Panc1 (cell line): ENCODE measurements around the gene CACNA1C. TPM values are rescaled to one million over a fixed set of nuclear protein-coding genes. Genes with fewer than 3 reads are reported as not detected.

Experiments used
- ATAC-seq: fragments of 200-7000 bp; cut with Tn5 transposase; 2 replicates; pipeline ENCODE4 v1.9.1; 2020; ENCODE audit warnings: mild to moderate bottlenecking, moderate library complexity
- BruUV-seq: library from RNA; stranded (reverse); fragments of 400-500 nt; replicated peaks from 2 replicates; lab custom pipeline; 2021; lab: Mats Ljungman, UMichigan
- CTCF ChIA-PET: fragments of 300-600 bp; sonication (Branson Sonifier 250); formaldehyde crosslinking; loops from one replicate; lab custom pipeline; 2022; ENCODE audit warnings: antibody characterized with exemption; lab: Charles Lee
- POLR2A ChIA-PET: fragments of 300-600 bp; sonication (Branson Sonifier 250); formaldehyde crosslinking; loops from one replicate; lab custom pipeline; 2022; ENCODE audit warnings: antibody characterized with exemption; lab: Charles Lee
- DNase-seq: peaks from one replicate; pipeline ENCODE4 v3.0.0-alpha.2; 2010; ENCODE audit warnings: low read depth, low spot score
- H3K27ac ChIP-seq: 2 replicates; pipeline ENCODE4 v1.5.1; 2011; ENCODE audit warnings: mild to moderate bottlenecking, low read length, inconsistent platforms
- H3K27me3 ChIP-seq: fragments of 200-500 bp; sonication (Bioruptor generic); 2 replicates; pipeline ENCODE4 v1.6.0; 2014; ENCODE audit warnings: low read length, inconsistent platforms; ENCODE audit not compliant: control insufficient read depth, insufficient read depth
- H3K36me3 ChIP-seq: fragments of 200-500 bp; sonication (Bioruptor generic); 2 replicates; pipeline ENCODE4 v1.5.1; 2014; ENCODE audit warnings: inconsistent platforms, mild to moderate bottlenecking, low read length, moderate library complexity; ENCODE audit not compliant: control insufficient read depth, insufficient read depth
- H3K4me1 ChIP-seq: 2 replicates; pipeline ENCODE4 v1.5.1; 2011; ENCODE audit warnings: inconsistent platforms, mild to moderate bottlenecking, low read length, moderate library complexity; ENCODE audit not compliant: control insufficient read depth, insufficient read depth
- H3K4me3 ChIP-seq, 2 experiments: 2 replicates each; pipeline ENCODE4 v1.5.1; 2011 to 2012; ENCODE audit warnings: low read depth in 2 of 2, low read length in 2 of 2, mild to moderate bottlenecking in 2 of 2, inconsistent platforms in 1 of 2, moderate library complexity in 1 of 2
- H3K9me3 ChIP-seq: fragments of 200-500 bp; sonication (Bioruptor generic); 2 replicates; pipeline ENCODE4 v1.5.1; 2014; ENCODE audit warnings: low read depth, mild to moderate bottlenecking, inconsistent platforms, low read length, moderate library complexity; ENCODE audit not compliant: control insufficient read depth, insufficient read depth
- CTCF ChIP-seq: fragments of 450-650 bp; IDR thresholded peaks from 2 replicates; pipeline ENCODE4 v1.5.1; 2017; ENCODE audit warnings: mild to moderate bottlenecking
- POLR2AphosphoS5 ChIP-seq: IDR thresholded peaks from 2 replicates; pipeline ENCODE4 v1.6.1; 2012; ENCODE audit warnings: mild to moderate bottlenecking, low read depth, low read length, moderate library complexity
- REST ChIP-seq, 2 experiments: IDR thresholded peaks; 2 replicates each; pipeline ENCODE4 v1.6.1; 2011 to 2012; ENCODE audit warnings: low read depth in 2 of 2, control low read depth in 1 of 2, low read length in 1 of 2, mild to moderate bottlenecking in 1 of 2, moderate library complexity in 1 of 2; ENCODE audit not compliant: insufficient read depth in 1 of 2
- SIN3A ChIP-seq: IDR thresholded peaks from 2 replicates; pipeline ENCODE4 v1.6.1; 2012; ENCODE audit warnings: low read depth, mild to moderate bottlenecking, low read length, moderate library complexity, borderline replicate concordance; ENCODE audit not compliant: insufficient read depth
- TCF7L2 ChIP-seq: IDR thresholded peaks from 2 replicates; pipeline ENCODE4 v1.6.1; 2011; ENCODE audit warnings: mild to moderate bottlenecking, low read depth, low read length, inconsistent platforms
- in situ Hi-C: cut with HindIII; loops from 2 replicates; pipeline ENCODE4 v1.10.0; 2016; ENCODE audit warnings: low sequenced_read_pairs, low pct_unique_long_range_greater_than_20kb
- intact Hi-C: fragments of 100-400 bp; cut with micrococcal nuclease; formaldehyde crosslinking; loops from one replicate; pipeline ENCODE4 v1.10.0; 2022; ENCODE audit not compliant: unreplicated experiment
- total RNA-seq: library from RNA; stranded (reverse); gene quantifications from one replicate; pipeline ENCODE4 v1.2.1, GENCODE V29; 2021; ENCODE audit not compliant: unreplicated experiment

The CACNA1C gene
- total RNA-seq, 1 experiment from 2014 or later = 0.03 TPM

- H3K9me3 ChIP-seq = no peaks in the 10 kb centered on the region
- in situ Hi-C loops (no loop called here), intact Hi-C loops (no loop called here)
- H3K36me3 ChIP-seq = no peaks in the 10 kb centered on the region
- no peak overlapping the region for H3K4me3 ChIP-seq
- no peak for TF ChIP-seq SIN3A
- no peak for TF ChIP-seq POLR2AphosphoS5
- no peak for TF ChIP-seq TCF7L2
- no peak for TF ChIP-seq CTCF
- no peak for TF ChIP-seq REST (IDR thresholded peaks at IDR 0.05; ENCODE audit: insufficient read depth in 1 of 2, low read depth in 2 of 2, low read length in 1 of 2)
- ATAC-seq (no peak), DNase-seq (no peak)
- H3K27ac ChIP-seq = no peak overlapping the region
- CTCF ChIA-PET = interaction anchor here (0.6 kb wide), 1 partner anchor 757 kb away, joined by 8 read pairs; no protein-coding TSS in a partner anchor
- no peaks in the 10 kb centered on the region; the same call in 1 of the 2 replicates for H3K27me3 ChIP-seq
- POLR2A ChIA-PET = no interaction called here
- BruUV-seq = no TSS peak
- no peaks in the 10 kb centered on the region for H3K4me1 ChIP-seq
Observed at GRCh38 chr12:2290516-2291065, 237.8 kb downstream of the CACNA1C start.

- BruUV-seq = no TSS peak
- ChIA-PET CTCF (interaction anchor here (0.7 kb wide), 1 partner anchor 156 kb away, joined by 3 read pairs; no protein-coding TSS in a partner anchor), POLR2A (no interaction called here)
- Histone ChIP-seq H3K36me3 (no peaks in the 10 kb centered on the region), H3K9me3 (no peaks in the 10 kb centered on the region), H3K27ac (no peak overlapping the region), H3K4me1 (no peaks in the 10 kb centered on the region), H3K4me3 (no peak overlapping the region), H3K27me3 (peaks cover under 1% of the 10 kb centered on the region; the same call in 1 of the 2 replicates)
- intact Hi-C loops = no loop called here
- in situ Hi-C loops = no loop called here
- ATAC-seq (peak; percentile 72; the same call in 1 of the 2 replicates), DNase-seq (peak; percentile 39)
- TF ChIP-seq TCF7L2 (no peak), POLR2AphosphoS5 (no peak), SIN3A (no peak), CTCF (peak; percentile 83), REST (IDR thresholded peaks at IDR 0.05; ENCODE audit: insufficient read depth in 1 of 2, low read depth in 2 of 2, low read length in 1 of 2) (no peak)
Observed at GRCh38 chr12:2291182-2291832, 238.5 kb downstream of the CACNA1C start.
